ENCODE data around the gene KIF18B.

DNA sequence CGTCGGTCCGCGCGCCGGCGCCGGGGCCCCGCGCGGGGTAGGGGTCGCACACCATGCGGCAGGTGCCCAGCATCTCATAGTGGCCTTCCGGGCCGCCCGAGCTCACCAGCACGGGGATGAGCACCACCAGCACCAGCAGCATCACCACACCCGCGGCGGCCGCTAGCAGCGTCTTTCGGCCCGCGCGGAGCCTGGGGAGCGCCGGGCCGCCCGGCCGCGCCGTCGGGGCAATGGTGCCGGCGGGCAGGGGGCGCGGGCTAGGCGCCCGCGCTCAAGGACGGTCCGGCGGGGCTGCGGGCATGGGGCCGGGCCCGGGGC, 20.3 kb upstream of the KIF18B start:
- TF ChIP-seq POLR2A (IDR thresholded peaks at IDR 0.05), result no peak
- TF ChIP-seq, protein P1, sequence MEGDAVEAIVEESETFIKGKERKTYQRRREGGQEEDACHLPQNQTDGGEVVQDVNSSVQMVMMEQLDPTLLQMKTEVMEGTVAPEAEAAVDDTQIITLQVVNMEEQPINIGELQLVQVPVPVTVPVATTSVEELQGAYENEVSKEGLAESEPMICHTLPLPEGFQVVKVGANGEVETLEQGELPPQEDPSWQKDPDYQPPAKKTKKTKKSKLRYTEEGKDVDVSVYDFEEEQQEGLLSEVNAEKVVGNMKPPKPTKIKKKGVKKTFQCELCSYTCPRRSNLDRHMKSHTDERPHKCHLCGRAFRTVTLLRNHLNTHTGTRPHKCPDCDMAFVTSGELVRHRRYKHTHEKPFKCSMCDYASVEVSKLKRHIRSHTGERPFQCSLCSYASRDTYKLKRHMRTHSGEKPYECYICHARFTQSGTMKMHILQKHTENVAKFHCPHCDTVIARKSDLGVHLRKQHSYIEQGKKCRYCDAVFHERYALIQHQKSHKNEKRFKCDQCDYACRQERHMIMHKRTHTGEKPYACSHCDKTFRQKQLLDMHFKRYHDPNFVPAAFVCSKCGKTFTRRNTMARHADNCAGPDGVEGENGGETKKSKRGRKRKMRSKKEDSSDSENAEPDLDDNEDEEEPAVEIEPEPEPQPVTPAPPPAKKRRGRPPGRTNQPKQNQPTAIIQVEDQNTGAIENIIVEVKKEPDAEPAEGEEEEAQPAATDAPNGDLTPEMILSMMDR (IDR thresholded peaks at IDR 0.05), result no peak
- TF ChIP-seq POLR2AphosphoS5 (IDR thresholded peaks at IDR 0.05), result no peak
